Adrenal gland (tissue), 5 donors: ENCODE data around the gene NPC2.

Experiments used
- POLR2A ChIP-seq, 2 donors: fragments of 450-650 bp; IDR thresholded peaks; one replicate each; pipeline ENCODE4 v1.6.1; 2017; ENCODE audit warnings: antibody characterized with exemption in 2 of 2, mild to moderate bottlenecking in 2 of 2, moderate library complexity in 1 of 2
- TF ChIP-seq, protein P1 (sequence below), 6 experiments: fragments of 450-650 bp in 4 of 6; fragments of 200-600 bp in 2 of 6; sonication (generic) in 1 of 6; IDR thresholded peaks; 1 replicate in 5 of 6; 2 replicates in 1 of 6; pipeline versions ENCODE4 v1.5.1 to v1.8.0; 2016 to 2021; ENCODE audit warnings: antibody characterized with exemption in 6 of 6, mild to moderate bottlenecking in 2 of 6, moderate library complexity in 1 of 6
- donor health status: DM: no; HTN: no; CAD: no.

DNA sequence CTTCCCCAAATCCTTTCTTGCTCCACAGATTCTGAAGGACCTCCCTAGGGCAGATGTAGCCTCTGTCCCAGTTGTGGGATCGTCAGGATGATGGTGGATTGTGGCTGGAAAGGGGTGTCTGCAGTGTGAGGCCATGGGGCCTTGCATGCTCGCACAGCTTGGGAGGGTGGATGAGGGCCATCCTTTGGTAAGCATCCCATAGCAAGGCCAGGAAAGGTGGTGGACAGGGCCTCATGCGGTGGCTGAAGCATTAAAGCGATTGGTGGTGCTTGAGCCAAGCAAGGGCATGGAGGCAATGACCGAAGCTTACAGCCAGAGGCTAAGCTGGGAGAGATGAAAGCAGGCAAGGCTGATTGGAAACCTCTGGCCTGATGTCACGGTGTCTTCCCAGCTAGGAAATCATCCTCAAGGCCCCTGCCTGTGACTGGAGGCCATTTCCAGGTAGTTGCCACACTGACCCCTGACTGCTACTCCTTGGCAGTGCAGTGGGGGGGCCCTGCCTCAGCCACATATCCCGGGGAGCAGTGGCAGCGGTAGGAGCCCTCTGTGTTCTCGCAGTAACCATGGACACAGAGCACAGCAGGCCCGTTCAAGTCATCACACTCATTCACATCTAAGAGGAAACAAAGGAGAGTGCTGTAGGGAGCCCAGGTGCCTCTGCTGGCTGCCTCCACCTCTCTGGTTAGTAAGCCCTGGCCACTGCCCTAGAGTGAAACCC, 7.5 kb upstream of the NPC2 start:
- TF ChIP-seq, protein P1, sequence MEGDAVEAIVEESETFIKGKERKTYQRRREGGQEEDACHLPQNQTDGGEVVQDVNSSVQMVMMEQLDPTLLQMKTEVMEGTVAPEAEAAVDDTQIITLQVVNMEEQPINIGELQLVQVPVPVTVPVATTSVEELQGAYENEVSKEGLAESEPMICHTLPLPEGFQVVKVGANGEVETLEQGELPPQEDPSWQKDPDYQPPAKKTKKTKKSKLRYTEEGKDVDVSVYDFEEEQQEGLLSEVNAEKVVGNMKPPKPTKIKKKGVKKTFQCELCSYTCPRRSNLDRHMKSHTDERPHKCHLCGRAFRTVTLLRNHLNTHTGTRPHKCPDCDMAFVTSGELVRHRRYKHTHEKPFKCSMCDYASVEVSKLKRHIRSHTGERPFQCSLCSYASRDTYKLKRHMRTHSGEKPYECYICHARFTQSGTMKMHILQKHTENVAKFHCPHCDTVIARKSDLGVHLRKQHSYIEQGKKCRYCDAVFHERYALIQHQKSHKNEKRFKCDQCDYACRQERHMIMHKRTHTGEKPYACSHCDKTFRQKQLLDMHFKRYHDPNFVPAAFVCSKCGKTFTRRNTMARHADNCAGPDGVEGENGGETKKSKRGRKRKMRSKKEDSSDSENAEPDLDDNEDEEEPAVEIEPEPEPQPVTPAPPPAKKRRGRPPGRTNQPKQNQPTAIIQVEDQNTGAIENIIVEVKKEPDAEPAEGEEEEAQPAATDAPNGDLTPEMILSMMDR (IDR thresholded peaks at IDR 0.05), result no peak
- TF ChIP-seq POLR2A (IDR thresholded peaks at IDR 0.05), result no peak
